Astrocyte of the spinal cord (primary cell): Measurements from ENCODE around the gene ZNF629.

Source experiments
- DNase-seq: peaks from one replicate; pipeline ENCODE4 v3.0.0; 2011; ENCODE audit warnings: low read depth, low spot score
- H3K4me3 ChIP-seq: 2 replicates; pipeline ENCODE4 v1.5.1; 2011; ENCODE audit warnings: low read depth, mild to moderate bottlenecking, low read length, moderate library complexity
- in situ Hi-C: cut with HindIII; loops from 2 replicates; pipeline ENCODE4 v1.10.0; 2017; ENCODE audit warnings: low sequenced_read_pairs
- TF ChIP-seq, protein P1 (sequence below): IDR thresholded peaks from 2 replicates; pipeline ENCODE4 v1.5.1; 2012; ENCODE audit warnings: low read depth, mild to moderate bottlenecking, low read length, inconsistent platforms

ZNF629 gene

DNA sequence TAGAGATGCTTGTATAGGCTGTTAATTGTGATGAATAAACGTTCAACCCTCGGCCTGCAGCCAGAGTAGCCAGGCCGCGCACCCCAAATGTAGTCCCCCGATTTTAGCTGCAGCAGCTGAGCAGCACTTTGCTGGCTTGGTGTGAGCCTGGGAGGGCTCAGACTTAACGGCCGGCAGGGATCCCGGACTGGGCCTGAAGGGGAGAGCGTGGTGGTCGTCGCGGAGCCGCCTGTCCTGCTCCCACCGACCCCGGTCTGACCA, 11.9 kb downstream of the ZNF629 start:
- no peak for DNase-seq
- in situ Hi-C loops = loop anchor here (25.0 kb wide), 1 partner anchor 112 kb away; the partner anchor contains the start of genes BCL7C and CTF1
- H3K4me3 ChIP-seq = peak overlapping the region; percentile 48
- TF ChIP-seq, protein P1, sequence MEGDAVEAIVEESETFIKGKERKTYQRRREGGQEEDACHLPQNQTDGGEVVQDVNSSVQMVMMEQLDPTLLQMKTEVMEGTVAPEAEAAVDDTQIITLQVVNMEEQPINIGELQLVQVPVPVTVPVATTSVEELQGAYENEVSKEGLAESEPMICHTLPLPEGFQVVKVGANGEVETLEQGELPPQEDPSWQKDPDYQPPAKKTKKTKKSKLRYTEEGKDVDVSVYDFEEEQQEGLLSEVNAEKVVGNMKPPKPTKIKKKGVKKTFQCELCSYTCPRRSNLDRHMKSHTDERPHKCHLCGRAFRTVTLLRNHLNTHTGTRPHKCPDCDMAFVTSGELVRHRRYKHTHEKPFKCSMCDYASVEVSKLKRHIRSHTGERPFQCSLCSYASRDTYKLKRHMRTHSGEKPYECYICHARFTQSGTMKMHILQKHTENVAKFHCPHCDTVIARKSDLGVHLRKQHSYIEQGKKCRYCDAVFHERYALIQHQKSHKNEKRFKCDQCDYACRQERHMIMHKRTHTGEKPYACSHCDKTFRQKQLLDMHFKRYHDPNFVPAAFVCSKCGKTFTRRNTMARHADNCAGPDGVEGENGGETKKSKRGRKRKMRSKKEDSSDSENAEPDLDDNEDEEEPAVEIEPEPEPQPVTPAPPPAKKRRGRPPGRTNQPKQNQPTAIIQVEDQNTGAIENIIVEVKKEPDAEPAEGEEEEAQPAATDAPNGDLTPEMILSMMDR = no peak

DNA sequence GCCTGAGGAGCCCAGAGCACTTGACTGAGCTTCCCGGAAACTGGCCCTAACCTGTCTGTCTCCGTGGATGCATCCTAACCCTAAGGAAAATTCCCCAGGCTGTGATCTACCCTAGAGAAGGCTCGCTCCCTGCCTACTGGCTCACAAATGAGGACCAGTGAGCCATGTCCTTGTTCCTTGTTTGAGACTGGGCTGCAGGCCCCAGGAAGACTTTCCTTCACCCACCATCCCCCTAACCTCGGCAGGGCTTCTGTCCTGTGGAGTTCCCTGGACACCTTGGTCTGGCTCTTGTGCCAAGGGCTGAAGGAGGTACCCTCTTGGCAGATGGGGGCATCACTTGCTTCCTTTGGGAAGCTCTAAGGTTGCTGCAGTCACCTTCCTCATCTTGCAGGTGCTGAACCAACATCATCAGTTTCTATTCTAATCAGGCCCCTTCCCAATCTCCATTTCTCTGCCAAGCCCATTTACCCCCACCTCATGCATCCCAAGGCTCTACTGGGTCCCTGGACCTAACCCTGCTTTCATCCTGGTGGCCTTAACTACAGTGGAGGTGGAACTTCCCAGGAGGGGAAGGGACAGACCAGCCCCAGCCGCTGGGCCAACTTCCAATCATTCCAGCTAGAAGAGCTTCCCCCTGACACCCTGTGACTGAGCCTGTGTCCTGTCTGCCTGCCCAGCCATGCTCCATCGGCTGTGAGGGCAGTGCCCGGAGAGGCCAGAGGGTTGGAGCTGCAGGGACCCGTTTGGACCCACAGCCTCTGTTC, 12.5 kb downstream of the ZNF629 start:
- TF ChIP-seq, protein P1 = no peak
- peak overlapping the region; percentile 48 for H3K4me3 ChIP-seq
- in situ Hi-C loops = loop anchor here (25.0 kb wide), 1 partner anchor 113 kb away; the partner anchor contains the start of genes BCL7C and CTF1
- no peak for DNase-seq

DNA sequence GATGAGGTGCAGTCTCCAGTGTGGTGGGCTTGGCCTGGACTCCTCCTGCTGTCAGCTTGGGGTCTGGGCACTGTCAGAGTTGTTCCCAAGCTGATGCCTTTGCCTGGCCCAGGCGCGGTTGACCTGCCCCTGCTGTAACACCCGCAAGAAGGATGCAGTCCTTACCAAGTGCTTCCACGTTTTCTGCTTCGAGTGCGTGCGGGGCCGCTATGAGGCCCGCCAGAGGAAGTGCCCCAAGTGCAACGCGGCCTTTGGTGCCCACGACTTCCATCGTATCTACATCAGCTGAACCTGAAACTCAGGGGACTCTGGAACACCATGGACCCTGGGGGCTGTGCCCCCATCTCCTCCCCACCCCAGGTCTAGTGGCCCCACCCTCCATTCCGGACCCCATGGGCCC, 13.2 kb downstream of the ZNF629 start:
- in situ Hi-C loops = no loop called here
- TF ChIP-seq, protein P1 = no peak
- H3K4me3 ChIP-seq = no peak overlapping the region
- DNase-seq = no peak

DNA sequence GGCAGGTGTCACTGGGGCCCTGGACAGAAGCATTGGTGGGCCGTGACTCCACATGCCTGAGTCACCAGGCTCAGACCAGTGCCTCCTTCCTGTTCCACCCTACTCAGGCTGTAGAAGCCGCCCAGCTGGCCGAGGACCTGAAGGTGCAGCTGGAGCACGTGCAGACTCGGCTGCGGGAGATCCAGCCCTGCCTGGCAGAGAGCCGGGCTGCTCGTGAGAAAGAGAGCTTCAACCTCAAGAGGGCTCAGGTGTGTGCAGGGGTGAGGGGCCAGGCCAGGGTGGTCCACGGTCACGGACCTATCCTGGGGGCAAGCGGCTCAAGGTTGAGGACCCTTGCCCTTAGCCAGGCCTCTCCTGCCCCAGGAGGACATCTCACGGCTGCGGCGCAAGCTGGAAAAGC, 15.3 kb downstream of the ZNF629 start:
- TF ChIP-seq, protein P1 = no peak
- H3K4me3 ChIP-seq = no peak overlapping the region
- no peak for DNase-seq
- in situ Hi-C loops = no loop called here

DNA sequence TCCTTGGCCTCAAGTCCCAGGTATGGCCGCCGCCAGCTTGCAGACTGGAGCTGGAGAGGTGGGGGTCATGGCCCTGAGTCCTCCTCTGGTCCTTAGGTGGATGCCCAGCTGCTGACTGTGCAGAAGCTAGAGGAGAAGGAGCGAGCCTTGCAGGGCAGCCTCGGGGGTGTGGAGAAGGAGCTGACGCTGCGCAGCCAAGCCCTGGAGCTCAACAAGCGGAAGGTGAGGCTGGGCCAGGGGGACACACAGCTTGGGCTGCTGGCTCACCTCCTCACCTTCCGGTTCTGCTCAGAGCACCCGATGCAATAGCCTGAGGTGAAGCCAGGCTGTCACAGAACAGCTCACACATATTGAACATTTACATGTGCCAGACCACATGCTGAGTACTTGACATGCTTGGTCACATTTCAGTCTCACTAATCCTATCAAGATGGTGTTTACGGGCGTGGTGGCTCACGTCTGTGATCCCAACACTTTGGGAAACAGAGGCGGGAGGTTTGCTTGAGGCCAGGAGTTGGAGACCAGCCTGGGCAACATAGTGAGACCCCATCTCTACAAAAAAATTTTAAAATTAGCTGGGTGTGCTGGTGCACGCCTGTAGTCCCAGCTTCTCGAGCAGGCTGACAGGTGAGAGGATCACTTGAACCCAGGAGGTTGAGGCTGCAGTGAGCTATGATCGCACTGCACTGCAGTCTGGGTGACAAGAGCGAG, 17.5 kb downstream of the ZNF629 start:
- in situ Hi-C loops = no loop called here
- TF ChIP-seq, protein P1 = no peak
- DNase-seq = no peak
- H3K4me3 ChIP-seq = no peak overlapping the region

DNA sequence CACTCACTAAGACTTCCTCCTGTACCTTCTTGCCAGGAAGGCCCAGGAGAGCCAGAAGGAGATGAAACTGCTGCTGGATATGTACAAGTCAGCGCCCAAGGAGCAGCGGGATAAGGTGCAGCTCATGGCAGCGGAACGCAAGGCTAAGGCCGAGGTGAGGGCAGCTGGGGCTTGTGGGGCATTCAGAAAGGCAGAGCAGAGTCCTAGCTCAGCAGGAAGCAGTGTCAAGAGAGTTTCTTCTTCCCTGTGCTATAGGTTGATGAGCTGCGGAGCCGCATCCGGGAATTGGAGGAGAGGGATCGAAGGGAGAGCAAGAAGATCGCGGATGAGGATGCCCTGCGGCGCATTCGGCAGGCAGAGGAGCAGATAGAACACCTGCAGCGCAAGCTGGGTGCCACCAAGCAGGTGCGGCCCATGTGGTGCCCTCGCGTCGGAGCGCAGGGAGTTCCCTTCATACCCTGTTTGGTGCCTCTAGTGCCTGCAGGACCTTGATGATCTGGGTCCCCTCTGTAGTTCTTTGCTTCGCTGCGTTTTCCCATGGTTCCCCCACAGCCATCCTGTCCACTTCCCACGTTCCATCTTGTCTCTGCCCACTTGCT, 18.3 kb downstream of the ZNF629 start:
- TF ChIP-seq, protein P1 = no peak
- no peak overlapping the region for H3K4me3 ChIP-seq
- no peak for DNase-seq
- in situ Hi-C loops = no loop called here
